ENCODE measurements around the gene MAML2.
A peak's percentile ranks its signal among the peaks of the same experiment; 100 is the strongest.

Gene MAML2

GRCh38 chr11:96194581-96195374 lies 148.2 kb downstream of the MAML2 start:
- DNase-seq, result no peak
- peak overlapping the region; percentile 35 for H3K4me2 ChIP-seq (ENCODE audit: insufficient read depth, low read length)
- TF ChIP-seq CTCF (IDR thresholded peaks at IDR 0.05; ENCODE audit: borderline replicate concordance, extremely low read depth, low read length, poor library complexity, severe bottlenecking), result no peak
- TF ChIP-seq EZH2 (IDR thresholded peaks at IDR 0.05; ENCODE audit: borderline replicate concordance, low read depth, low read length, severe bottlenecking), result no peak
- no peaks in the 10 kb centered on the region for H4K20me1 ChIP-seq (ENCODE audit: insufficient read depth, low read length)
- H3K27ac ChIP-seq (ENCODE audit: low read length), result peak overlapping the region; percentile 29; the same call in 1 of the 2 replicates
- no peaks in the 10 kb centered on the region for H3K36me3 ChIP-seq (ENCODE audit: insufficient read depth, low read length)
- no peaks in the 10 kb centered on the region for H3K27me3 ChIP-seq (ENCODE audit: insufficient read depth, low read length, poor library complexity)
- ATAC-seq (ENCODE audit: insufficient read depth, low read depth), result no peak
- peak overlapping the region; percentile 7; the same call in 1 of the 2 replicates for H3K9ac ChIP-seq (ENCODE audit: low read depth, low read length)
- H3K79me2 ChIP-seq (ENCODE audit: insufficient read depth, low read length), result no peaks in the 10 kb centered on the region
- H2AFZ ChIP-seq (ENCODE audit: low read depth, low read length), result no peak overlapping the region
- H3K9me3 ChIP-seq (ENCODE audit: insufficient read depth, low read length, severe bottlenecking), result no peaks in the 10 kb centered on the region
- peaks cover 20% of the 10 kb centered on the region for H3K4me1 ChIP-seq (ENCODE audit: insufficient read depth, low read length)
- H3K4me3 ChIP-seq (ENCODE audit: low read depth in 1 of 2, low read length in 2 of 2), result no peak overlapping the region

GRCh38 chr11:96193745-96194443 lies 149.1 kb downstream of the MAML2 start:
- H3K79me2 ChIP-seq (ENCODE audit: insufficient read depth, low read length), result no peaks in the 10 kb centered on the region
- DNase-seq (no peak), ATAC-seq (ENCODE audit: insufficient read depth, low read depth) (0 out of 3 replicates have a peak, but pooled peaks have one; percentile 35)
- no peaks in the 10 kb centered on the region for H3K36me3 ChIP-seq (ENCODE audit: insufficient read depth, low read length)
- no peaks in the 10 kb centered on the region for H3K9me3 ChIP-seq (ENCODE audit: insufficient read depth, low read length, severe bottlenecking)
- no peak overlapping the region for H2AFZ ChIP-seq (ENCODE audit: low read depth, low read length)
- no peak overlapping the region for H3K9ac ChIP-seq (ENCODE audit: low read depth, low read length)
- H3K4me1 ChIP-seq (ENCODE audit: insufficient read depth, low read length), result peaks cover 24% of the 10 kb centered on the region
- H3K4me2 ChIP-seq (ENCODE audit: insufficient read depth, low read length), result peak overlapping the region; percentile 35; the same call in 1 of the 2 replicates
- no peak overlapping the region for H3K4me3 ChIP-seq (ENCODE audit: low read depth in 1 of 2, low read length in 2 of 2)
- H3K27me3 ChIP-seq (ENCODE audit: insufficient read depth, low read length, poor library complexity), result no peaks in the 10 kb centered on the region
- H3K27ac ChIP-seq (ENCODE audit: low read length), result peak overlapping the region; percentile 29
- H4K20me1 ChIP-seq (ENCODE audit: insufficient read depth, low read length), result no peaks in the 10 kb centered on the region
- TF ChIP-seq CTCF (IDR thresholded peaks at IDR 0.05; ENCODE audit: borderline replicate concordance, extremely low read depth, low read length, poor library complexity, severe bottlenecking), result no peak
- no peak for TF ChIP-seq EZH2 (IDR thresholded peaks at IDR 0.05; ENCODE audit: borderline replicate concordance, low read depth, low read length, severe bottlenecking)

GRCh38 chr11:96191752-96192151 lies 151.2 kb downstream of the MAML2 start:
- no peak for DNase-seq
- H3K4me1 ChIP-seq (ENCODE audit: insufficient read depth, low read length), result peaks cover 31% of the 10 kb centered on the region
- no peak overlapping the region for H3K27ac ChIP-seq (ENCODE audit: low read length)
- TF ChIP-seq CTCF (IDR thresholded peaks at IDR 0.05; ENCODE audit: borderline replicate concordance, extremely low read depth, low read length, poor library complexity, severe bottlenecking), result no peak
- TF ChIP-seq EZH2 (IDR thresholded peaks at IDR 0.05; ENCODE audit: borderline replicate concordance, low read depth, low read length, severe bottlenecking), result no peak
- H2AFZ ChIP-seq (ENCODE audit: low read depth, low read length), result no peak overlapping the region
- ATAC-seq (ENCODE audit: insufficient read depth, low read depth), result no peak
- no peak overlapping the region for H3K4me2 ChIP-seq (ENCODE audit: insufficient read depth, low read length)
- H3K9ac ChIP-seq (ENCODE audit: low read depth, low read length), result no peak overlapping the region
- H3K4me3 ChIP-seq (ENCODE audit: low read depth in 1 of 2, low read length in 2 of 2), result no peak overlapping the region
- H3K79me2 ChIP-seq (ENCODE audit: insufficient read depth, low read length), result no peaks in the 10 kb centered on the region
- no peaks in the 10 kb centered on the region for H4K20me1 ChIP-seq (ENCODE audit: insufficient read depth, low read length)
- no peaks in the 10 kb centered on the region for H3K9me3 ChIP-seq (ENCODE audit: insufficient read depth, low read length, severe bottlenecking)
- H3K27me3 ChIP-seq (ENCODE audit: insufficient read depth, low read length, poor library complexity), result no peaks in the 10 kb centered on the region
- no peaks in the 10 kb centered on the region for H3K36me3 ChIP-seq (ENCODE audit: insufficient read depth, low read length)

Measured in DND-41 (cell line).